Measurements from ENCODE around the gene HAUS5. TPM values are rescaled to one million over a fixed set of nuclear protein-coding genes. Genes with fewer than 3 reads are reported as not detected.
A peak's percentile ranks its signal among the peaks of the same experiment; 100 is the strongest.

The HAUS5 gene
- total RNA-seq, 6 experiments from 2014 or later, result 3.7 to 6.1 (median 4.4) TPM

DNA sequence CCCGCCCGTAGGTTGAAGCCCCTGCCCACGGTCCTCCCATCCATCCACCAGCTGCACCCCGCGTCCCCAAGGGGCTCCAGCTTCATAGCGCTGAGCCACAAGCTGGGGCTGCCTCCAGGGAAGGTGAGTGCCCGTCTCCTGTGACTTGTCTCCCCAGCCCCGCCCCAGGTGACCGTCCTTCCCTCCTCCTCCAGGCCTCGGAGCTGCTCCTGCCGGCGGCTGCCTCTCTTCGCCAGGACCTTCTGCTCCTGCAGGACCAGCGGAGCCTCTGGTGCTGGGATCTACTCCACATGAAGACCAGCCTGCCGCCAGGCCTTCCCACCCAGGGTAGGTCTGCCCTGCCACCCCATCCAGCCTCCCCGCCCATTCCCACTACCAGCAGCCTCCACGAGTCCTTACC lies 7.5 kb downstream of the HAUS5 start:
- H3K4me3 ChIP-seq, result no peak overlapping the region
- no peak overlapping the region for H3K27ac ChIP-seq
- TF ChIP-seq POLR2A (IDR thresholded peaks at IDR 0.05), result no peak
- TF ChIP-seq, protein P1, sequence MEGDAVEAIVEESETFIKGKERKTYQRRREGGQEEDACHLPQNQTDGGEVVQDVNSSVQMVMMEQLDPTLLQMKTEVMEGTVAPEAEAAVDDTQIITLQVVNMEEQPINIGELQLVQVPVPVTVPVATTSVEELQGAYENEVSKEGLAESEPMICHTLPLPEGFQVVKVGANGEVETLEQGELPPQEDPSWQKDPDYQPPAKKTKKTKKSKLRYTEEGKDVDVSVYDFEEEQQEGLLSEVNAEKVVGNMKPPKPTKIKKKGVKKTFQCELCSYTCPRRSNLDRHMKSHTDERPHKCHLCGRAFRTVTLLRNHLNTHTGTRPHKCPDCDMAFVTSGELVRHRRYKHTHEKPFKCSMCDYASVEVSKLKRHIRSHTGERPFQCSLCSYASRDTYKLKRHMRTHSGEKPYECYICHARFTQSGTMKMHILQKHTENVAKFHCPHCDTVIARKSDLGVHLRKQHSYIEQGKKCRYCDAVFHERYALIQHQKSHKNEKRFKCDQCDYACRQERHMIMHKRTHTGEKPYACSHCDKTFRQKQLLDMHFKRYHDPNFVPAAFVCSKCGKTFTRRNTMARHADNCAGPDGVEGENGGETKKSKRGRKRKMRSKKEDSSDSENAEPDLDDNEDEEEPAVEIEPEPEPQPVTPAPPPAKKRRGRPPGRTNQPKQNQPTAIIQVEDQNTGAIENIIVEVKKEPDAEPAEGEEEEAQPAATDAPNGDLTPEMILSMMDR (IDR thresholded peaks at IDR 0.05), result no peak
- H3K36me3 ChIP-seq, result no peaks in the 10 kb centered on the region
- H3K4me1 ChIP-seq, result no peaks in the 10 kb centered on the region
- 94% methylated on average over 12 of the region's 17 CpGs for WGBS (ENCODE audit: insufficient coverage, low coverage, low lambda C conversion rate, missing lambda C conversion rate)
- H3K27me3 ChIP-seq, result no peaks in the 10 kb centered on the region
- intact Hi-C loops (cut with DNase I), result no loop called here
- no peak for DNase-seq
- ATAC-seq, result no peak
- H3K9me3 ChIP-seq, result no peaks in the 10 kb centered on the region

DNA sequence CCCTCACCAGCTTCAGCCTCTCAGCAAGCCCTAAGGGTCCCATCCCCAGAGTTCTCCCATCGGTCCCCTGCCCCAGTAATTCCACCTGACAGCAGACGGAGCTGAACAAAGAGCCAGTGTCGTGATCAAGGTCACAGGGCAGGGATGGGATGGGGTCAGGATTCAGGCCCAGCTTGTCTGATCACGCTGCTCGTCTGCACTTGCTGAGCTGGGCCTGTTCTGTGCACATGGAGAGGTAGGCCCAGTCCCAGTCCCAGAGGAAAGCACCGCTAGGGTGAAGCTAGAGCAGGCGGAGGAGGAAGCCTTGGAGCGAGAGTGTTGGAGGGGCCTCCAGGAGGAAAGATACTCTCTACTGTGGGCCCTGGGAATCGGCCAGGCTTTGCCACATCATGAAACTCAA lies 9.2 kb downstream of the HAUS5 start:
- TF ChIP-seq, protein P1 (IDR thresholded peaks at IDR 0.05), result no peak
- TF ChIP-seq POLR2A (IDR thresholded peaks at IDR 0.05), result no peak
- WGBS (ENCODE audit: insufficient coverage, low coverage, low lambda C conversion rate, missing lambda C conversion rate), result 88% methylated on average over 9 of the region's 9 CpGs
- Histone ChIP-seq H3K36me3 (no peaks in the 10 kb centered on the region), H3K27ac (no peak overlapping the region), H3K4me3 (no peak overlapping the region), H3K4me1 (no peaks in the 10 kb centered on the region), H3K27me3 (no peaks in the 10 kb centered on the region), H3K9me3 (no peaks in the 10 kb centered on the region)
- DNase-seq, result no peak
- intact Hi-C loops (cut with DNase I), result no loop called here
- ATAC-seq, result no peak

DNA sequence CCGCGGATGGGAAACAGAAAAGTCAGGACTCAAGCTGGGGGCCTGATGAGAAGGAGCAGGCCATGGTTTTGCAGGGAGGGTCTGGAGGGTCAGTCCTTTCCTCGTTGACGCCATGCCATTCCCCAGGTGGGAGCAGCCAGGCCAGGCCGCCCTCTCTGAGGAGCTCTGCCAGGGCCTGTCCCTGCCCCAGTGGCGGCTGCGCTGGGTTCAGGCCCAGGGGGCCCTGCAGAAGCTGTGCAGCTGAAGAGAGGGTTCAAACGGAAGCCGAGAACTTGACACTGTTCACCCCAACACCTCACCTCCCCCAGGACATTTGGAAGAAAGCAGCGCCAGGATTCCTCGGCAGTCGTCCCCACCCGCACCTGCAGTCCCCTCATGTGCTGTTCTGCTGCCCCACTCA lies 10.2 kb downstream of the HAUS5 start:
- 90% methylated on average over 6 of the region's 13 CpGs for WGBS (ENCODE audit: insufficient coverage, low coverage, low lambda C conversion rate, missing lambda C conversion rate)
- H3K4me3 ChIP-seq, result no peak overlapping the region
- no peak for TF ChIP-seq POLR2A (IDR thresholded peaks at IDR 0.05)
- intact Hi-C loops (cut with DNase I), result no loop called here
- no peak for ATAC-seq
- no peaks in the 10 kb centered on the region for H3K36me3 ChIP-seq
- no peaks in the 10 kb centered on the region for H3K27me3 ChIP-seq
- no peaks in the 10 kb centered on the region for H3K4me1 ChIP-seq
- H3K9me3 ChIP-seq, result no peaks in the 10 kb centered on the region
- no peak overlapping the region for H3K27ac ChIP-seq
- no peak for DNase-seq

DNA sequence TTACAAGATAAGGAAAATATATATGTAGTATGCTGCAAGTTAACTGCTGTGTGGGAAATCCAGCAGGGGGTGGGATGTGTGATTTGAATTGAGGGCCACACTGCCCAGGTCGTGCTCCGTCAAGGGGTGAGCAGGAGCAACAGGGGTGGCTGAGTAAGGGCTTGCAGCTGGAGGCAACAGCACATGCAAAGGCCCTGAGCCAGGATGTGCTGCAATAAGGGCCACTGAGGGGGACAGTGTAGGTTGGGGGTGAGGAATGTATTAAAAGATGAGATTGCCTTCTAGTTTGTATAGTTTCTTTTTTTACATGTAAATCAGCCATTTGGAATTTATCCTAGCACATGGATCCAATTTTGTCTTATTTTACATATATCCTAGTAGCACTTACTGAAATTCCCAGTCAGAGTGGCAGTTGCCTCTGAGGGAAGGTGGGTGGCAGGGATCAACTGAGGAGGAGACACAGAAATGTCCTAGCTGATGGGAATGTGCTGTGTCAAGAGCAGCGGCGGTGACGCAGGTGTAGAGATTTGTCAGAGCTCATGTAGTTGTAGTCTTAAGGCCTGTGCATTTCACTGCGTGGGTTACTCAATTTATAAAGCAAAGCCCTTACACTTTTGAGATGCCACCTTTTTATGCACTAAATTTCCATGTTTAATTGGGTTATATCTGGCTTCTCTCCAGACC lies 10.9 kb downstream of the HAUS5 start:
- no peaks in the 10 kb centered on the region for H3K27me3 ChIP-seq
- WGBS (ENCODE audit: insufficient coverage, low coverage, low lambda C conversion rate, missing lambda C conversion rate), result 82% methylated on average over 6 of the region's 6 CpGs

DNA sequence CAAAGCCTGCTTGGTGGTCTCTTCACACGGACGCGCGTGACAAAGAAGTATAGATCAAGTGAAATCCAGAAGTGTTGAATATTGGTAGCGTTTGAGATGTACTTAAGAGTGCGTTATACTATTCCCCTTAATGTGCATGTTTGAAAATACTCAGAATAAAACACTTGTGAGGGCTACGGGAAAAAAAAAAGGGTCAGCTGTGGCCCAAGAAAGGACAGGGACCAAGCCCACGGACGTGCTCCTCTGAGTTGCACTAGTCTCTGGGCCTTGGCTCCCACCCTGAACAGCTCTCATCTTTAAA lies 15.7 kb downstream of the HAUS5 start:
- Histone ChIP-seq H3K27me3 (no peaks in the 10 kb centered on the region), H3K4me1 (peaks cover 0 to 6% (median 0%) of the 10 kb centered on the region in 4 donors), H3K27ac (peak overlapping the region; percentile 61 to 90 (median 87)), H3K4me3 (peak overlapping the region; percentile 97 to 100 (median 99)), H3K36me3 (peaks cover 0 to 30% (median 18%) of the 10 kb centered on the region in 4 donors), H3K9me3 (no peaks in the 10 kb centered on the region)
- 5% methylated on average over 9 of the region's 9 CpGs for WGBS (ENCODE audit: insufficient coverage, low coverage, low lambda C conversion rate, missing lambda C conversion rate)
- TF ChIP-seq, protein P1 (IDR thresholded peaks at IDR 0.05), result no peak
- TF ChIP-seq POLR2A (IDR thresholded peaks at IDR 0.05), result no peak
- intact Hi-C loops (cut with DNase I), result no loop called here
- DNase-seq, result no peak
- no peak for ATAC-seq

More for the DNA sequence above, 10.9 kb downstream of the HAUS5 start:
- no peak for ATAC-seq
- DNase-seq, result no peak
- no peak for TF ChIP-seq POLR2A (IDR thresholded peaks at IDR 0.05)
- TF ChIP-seq, protein P1 (IDR thresholded peaks at IDR 0.05), result no peak
- intact Hi-C loops (cut with DNase I), result no loop called here
- H3K36me3 ChIP-seq, result no peaks in the 10 kb centered on the region
- H3K9me3 ChIP-seq, result no peaks in the 10 kb centered on the region
- no peaks in the 10 kb centered on the region for H3K4me1 ChIP-seq
- no peak overlapping the region for H3K4me3 ChIP-seq
- H3K27ac ChIP-seq, result no peak overlapping the region

All from right lobe of liver (tissue), 6 donors.